Measurements from ENCODE around the gene ITSN1.

The ITSN1 gene

DNA sequence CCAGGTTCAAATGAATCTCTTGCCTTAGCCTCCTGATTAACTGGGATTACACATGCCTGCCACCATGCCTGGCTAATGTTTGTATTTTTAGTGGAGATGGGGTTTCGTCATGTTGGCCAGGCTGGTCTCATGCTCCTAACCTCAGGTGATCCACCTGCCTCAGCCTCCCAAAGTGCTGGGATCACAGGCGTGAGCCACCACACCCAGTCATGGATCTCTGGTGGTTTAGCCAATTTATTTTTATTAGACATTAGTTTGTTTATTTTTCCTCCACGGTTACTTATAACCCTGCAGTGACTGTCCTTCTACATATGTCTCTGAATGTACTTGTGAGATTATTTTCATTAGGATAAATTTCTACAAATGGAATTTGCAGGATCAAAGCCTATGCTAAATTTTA is 5.3 kb downstream of the ITSN1 start:
- Histone ChIP-seq H2BK120ac (ENCODE audit: insufficient read depth, low read length, poor library complexity) (no peak overlapping the region), H3K27me3 (ENCODE audit: insufficient read depth, low read length) (no peaks in the 10 kb centered on the region), H2BK12ac (ENCODE audit: low read length) (no peak overlapping the region), H3K4me3 (ENCODE audit: low read depth, low read length) (no peak overlapping the region), H2AFZ (ENCODE audit: insufficient read depth, low read length, poor library complexity) (no peak overlapping the region), H3K14ac (ENCODE audit: low read length) (no peak overlapping the region), H2BK5ac (ENCODE audit: low read depth, low read length, poor library complexity) (no peak overlapping the region), H3K27ac (ENCODE audit: low read depth, low read length) (no peak overlapping the region), H3K36me3 (ENCODE audit: control insufficient read depth in 1 of 2, insufficient read depth in 2 of 2, low read length in 2 of 2) (peaks cover 0 to 3% of the 10 kb centered on the region in 2 experiments), H4K8ac (ENCODE audit: low read depth, low read length) (no peak overlapping the region), H3K4me1 (ENCODE audit: control insufficient read depth in 1 of 2, insufficient read depth in 2 of 2, low read length in 2 of 2) (peaks cover 4 to 14% of the 10 kb centered on the region in 2 experiments), H2AK5ac (ENCODE audit: low read length) (no peak overlapping the region), H3K23ac (ENCODE audit: low read length) (no peak overlapping the region), H3K9ac (ENCODE audit: low read length) (no peak overlapping the region), H3K4ac (ENCODE audit: low read depth, low read length) (peak overlapping the region; percentile 99), H3K9me3 (ENCODE audit: insufficient read depth, low read depth, low read length) (no peaks in the 10 kb centered on the region), H4K12ac (ENCODE audit: low read depth, low read length) (no peak overlapping the region), H3K18ac (ENCODE audit: low read length) (no peak overlapping the region), H3K79me1 (ENCODE audit: low read length) (peaks cover 6% of the 10 kb centered on the region), H3K4me2 (ENCODE audit: low read length) (no peak overlapping the region), H3K79me2 (ENCODE audit: control insufficient read depth, insufficient read depth, low read length, poor library complexity) (peaks cover 26% of the 10 kb centered on the region), H4K91ac (ENCODE audit: low read depth, low read length) (no peak overlapping the region)
- no peak for DNase-seq
- WGBS (ENCODE audit: extremely low coverage, insufficient coverage, insufficient read length) = no CpG with 5 or more reads among the region's 3 CpGs

- Histone ChIP-seq H3K27ac (ENCODE audit: low read depth, low read length) (no peak overlapping the region), H3K4me1 (ENCODE audit: control insufficient read depth in 1 of 2, insufficient read depth in 2 of 2, low read length in 2 of 2) (peaks cover 4 to 14% of the 10 kb centered on the region in 2 experiments), H3K4ac (ENCODE audit: low read depth, low read length) (peak overlapping the region; percentile 38), H2AFZ (ENCODE audit: insufficient read depth, low read length, poor library complexity) (no peak overlapping the region), H3K4me2 (ENCODE audit: low read length) (no peak overlapping the region), H3K9me3 (ENCODE audit: insufficient read depth, low read depth, low read length) (no peaks in the 10 kb centered on the region), H3K9ac (ENCODE audit: low read length) (no peak overlapping the region), H2BK5ac (ENCODE audit: low read depth, low read length, poor library complexity) (no peak overlapping the region), H2BK120ac (ENCODE audit: insufficient read depth, low read length, poor library complexity) (no peak overlapping the region), H2AK5ac (ENCODE audit: low read length) (no peak overlapping the region), H3K79me2 (ENCODE audit: control insufficient read depth, insufficient read depth, low read length, poor library complexity) (peaks cover 19% of the 10 kb centered on the region), H3K18ac (ENCODE audit: low read length) (no peak overlapping the region), H4K91ac (ENCODE audit: low read depth, low read length) (no peak overlapping the region), H3K23ac (ENCODE audit: low read length) (no peak overlapping the region), H3K14ac (ENCODE audit: low read length) (no peak overlapping the region), H3K4me3 (ENCODE audit: low read depth, low read length) (no peak overlapping the region), H4K8ac (ENCODE audit: low read depth, low read length) (no peak overlapping the region), H3K27me3 (ENCODE audit: insufficient read depth, low read length) (no peaks in the 10 kb centered on the region), H3K36me3 (ENCODE audit: control insufficient read depth in 1 of 2, insufficient read depth in 2 of 2, low read length in 2 of 2) (peaks cover 0 to 3% of the 10 kb centered on the region in 2 experiments), H2BK12ac (ENCODE audit: low read length) (no peak overlapping the region), H3K79me1 (ENCODE audit: low read length) (no peaks in the 10 kb centered on the region), H4K12ac (ENCODE audit: low read depth, low read length) (no peak overlapping the region)
- no CpG with 5 or more reads among the region's 1 CpG for WGBS (ENCODE audit: extremely low coverage, insufficient coverage, insufficient read length)
- no peak for DNase-seq
Measured at GRCh38 chr21:33648555-33648954, 6.3 kb downstream of the ITSN1 start.

DNA sequence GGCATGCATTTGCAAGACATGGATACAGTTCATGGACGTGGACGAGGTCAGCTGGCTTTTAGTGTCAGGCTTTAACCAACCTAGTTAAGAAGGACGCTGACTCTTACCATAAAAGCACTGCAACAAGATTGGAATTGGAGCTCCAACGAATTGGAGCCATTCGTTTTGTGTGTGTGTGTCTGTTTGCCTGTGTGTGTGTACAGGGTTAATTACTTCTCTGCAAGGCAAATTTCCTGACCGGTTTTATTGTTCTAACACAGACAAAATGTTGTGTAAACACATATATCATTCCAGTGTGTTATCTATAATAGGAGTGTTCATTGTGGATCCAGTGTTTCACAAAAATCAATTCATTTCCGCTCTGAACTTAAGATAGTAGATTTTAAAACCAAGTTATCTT is 7.9 kb downstream of the ITSN1 start:
- no CpG with 5 or more reads among the region's 7 CpGs for WGBS (ENCODE audit: extremely low coverage, insufficient coverage, insufficient read length)
- Histone ChIP-seq H3K18ac (ENCODE audit: low read length) (no peak overlapping the region), H3K36me3 (ENCODE audit: control insufficient read depth in 1 of 2, insufficient read depth in 2 of 2, low read length in 2 of 2) (peaks cover 0 to 3% of the 10 kb centered on the region in 2 experiments)

GRCh38 chr21:33650929-33651509 is 8.7 kb downstream of the ITSN1 start:
- no peak overlapping the region for H2BK5ac ChIP-seq (ENCODE audit: low read depth, low read length, poor library complexity)
- no peak overlapping the region for H3K23ac ChIP-seq (ENCODE audit: low read length)
- H3K27ac ChIP-seq (ENCODE audit: low read depth, low read length) = no peak overlapping the region
- peak overlapping the region; percentile 11 for H3K4ac ChIP-seq (ENCODE audit: low read depth, low read length)
- no peak overlapping the region for H3K9ac ChIP-seq (ENCODE audit: low read length)
- no peak overlapping the region for H4K8ac ChIP-seq (ENCODE audit: low read depth, low read length)
- no peak overlapping the region for H3K18ac ChIP-seq (ENCODE audit: low read length)
- no peaks in the 10 kb centered on the region for H3K27me3 ChIP-seq (ENCODE audit: insufficient read depth, low read length)
- H2BK12ac ChIP-seq (ENCODE audit: low read length) = no peak overlapping the region
- no peak overlapping the region for H3K4me3 ChIP-seq (ENCODE audit: low read depth, low read length)
- H2AK5ac ChIP-seq (ENCODE audit: low read length) = no peak overlapping the region
- no peak overlapping the region for H4K91ac ChIP-seq (ENCODE audit: low read depth, low read length)
- no peak overlapping the region for H4K12ac ChIP-seq (ENCODE audit: low read depth, low read length)
- peaks cover 0 to 3% of the 10 kb centered on the region in 2 experiments for H3K36me3 ChIP-seq (ENCODE audit: control insufficient read depth in 1 of 2, insufficient read depth in 2 of 2, low read length in 2 of 2)
- no peak overlapping the region for H2AFZ ChIP-seq (ENCODE audit: insufficient read depth, low read length, poor library complexity)
- no CpG with 5 or more reads among the region's 7 CpGs for WGBS (ENCODE audit: extremely low coverage, insufficient coverage, insufficient read length)
- no peaks in the 10 kb centered on the region for H3K9me3 ChIP-seq (ENCODE audit: insufficient read depth, low read depth, low read length)
- peaks cover 4 to 15% of the 10 kb centered on the region in 2 experiments for H3K4me1 ChIP-seq (ENCODE audit: control insufficient read depth in 1 of 2, insufficient read depth in 2 of 2, low read length in 2 of 2)
- H3K4me2 ChIP-seq (ENCODE audit: low read length) = no peak overlapping the region
- H3K79me2 ChIP-seq (ENCODE audit: control insufficient read depth, insufficient read depth, low read length, poor library complexity) = peaks cover 16% of the 10 kb centered on the region
- no peak overlapping the region for H2BK120ac ChIP-seq (ENCODE audit: insufficient read depth, low read length, poor library complexity)
- DNase-seq = no peak
- peaks cover 2% of the 10 kb centered on the region for H3K79me1 ChIP-seq (ENCODE audit: low read length)
- H3K14ac ChIP-seq (ENCODE audit: low read length) = no peak overlapping the region

More for the DNA sequence above, 7.9 kb downstream of the ITSN1 start:
- H3K14ac ChIP-seq (ENCODE audit: low read length) = no peak overlapping the region
- no peak overlapping the region for H2AFZ ChIP-seq (ENCODE audit: insufficient read depth, low read length, poor library complexity)
- H3K4me2 ChIP-seq (ENCODE audit: low read length) = no peak overlapping the region
- H2BK120ac ChIP-seq (ENCODE audit: insufficient read depth, low read length, poor library complexity) = no peak overlapping the region
- H3K27ac ChIP-seq (ENCODE audit: low read depth, low read length) = no peak overlapping the region
- no peak overlapping the region for H4K12ac ChIP-seq (ENCODE audit: low read depth, low read length)
- no peak overlapping the region for H3K4ac ChIP-seq (ENCODE audit: low read depth, low read length)
- no peak overlapping the region for H4K8ac ChIP-seq (ENCODE audit: low read depth, low read length)
- DNase-seq = no peak
- H3K4me3 ChIP-seq (ENCODE audit: low read depth, low read length) = no peak overlapping the region
- no peak overlapping the region for H4K91ac ChIP-seq (ENCODE audit: low read depth, low read length)
- H2BK12ac ChIP-seq (ENCODE audit: low read length) = no peak overlapping the region
- no peak overlapping the region for H2BK5ac ChIP-seq (ENCODE audit: low read depth, low read length, poor library complexity)
- H3K23ac ChIP-seq (ENCODE audit: low read length) = no peak overlapping the region
- peaks cover 2 to 12% of the 10 kb centered on the region in 2 experiments for H3K4me1 ChIP-seq (ENCODE audit: control insufficient read depth in 1 of 2, insufficient read depth in 2 of 2, low read length in 2 of 2)
- H2AK5ac ChIP-seq (ENCODE audit: low read length) = no peak overlapping the region
- H3K9ac ChIP-seq (ENCODE audit: low read length) = no peak overlapping the region
- H3K79me1 ChIP-seq (ENCODE audit: low read length) = peaks cover under 1% of the 10 kb centered on the region
- H3K9me3 ChIP-seq (ENCODE audit: insufficient read depth, low read depth, low read length) = no peaks in the 10 kb centered on the region
- H3K27me3 ChIP-seq (ENCODE audit: insufficient read depth, low read length) = no peaks in the 10 kb centered on the region
- H3K79me2 ChIP-seq (ENCODE audit: control insufficient read depth, insufficient read depth, low read length, poor library complexity) = peaks cover 18% of the 10 kb centered on the region
